A673 (cell line): Measurements from ENCODE around the gene SCUBE1.

Source experiments
- CTCF ChIP-seq: fragments of 300-800, 200-600 bp; sonication (generic); conservative IDR thresholded peaks from 2 replicates; pipeline ENCODE4 v1.5.1; 2017; ENCODE audit warnings: low read depth, mild to moderate bottlenecking, antibody characterized with exemption, low read length, moderate library complexity, mixed read lengths
- EZH2 ChIP-seq: fragments of 200-600 bp; sonication (generic); IDR thresholded peaks from 2 replicates; pipeline ENCODE4 v1.6.1; 2017; ENCODE audit warnings: borderline replicate concordance, low read depth, mild to moderate bottlenecking, mixed read lengths, antibody characterized with exemption, low read length; ENCODE audit not compliant: poor library complexity, severe bottlenecking

GRCh38 chr22:43216738-43217137 lies 126.4 kb downstream of the SCUBE1 start:
- TF ChIP-seq CTCF: no peak
- TF ChIP-seq EZH2: no peak
